ENCODE measurements around the gene CCL28. TPM values are rescaled to one million over a fixed set of nuclear protein-coding genes. Genes with fewer than 3 reads are reported as not detected.

Gene CCL28
- total and polyA plus RNA-seq, 2 of the 13 experiments (the other 11 are each of a cell fraction or from before 2014, with no cell fraction given) = 0.03 TPM; not detected in 1

DNA sequence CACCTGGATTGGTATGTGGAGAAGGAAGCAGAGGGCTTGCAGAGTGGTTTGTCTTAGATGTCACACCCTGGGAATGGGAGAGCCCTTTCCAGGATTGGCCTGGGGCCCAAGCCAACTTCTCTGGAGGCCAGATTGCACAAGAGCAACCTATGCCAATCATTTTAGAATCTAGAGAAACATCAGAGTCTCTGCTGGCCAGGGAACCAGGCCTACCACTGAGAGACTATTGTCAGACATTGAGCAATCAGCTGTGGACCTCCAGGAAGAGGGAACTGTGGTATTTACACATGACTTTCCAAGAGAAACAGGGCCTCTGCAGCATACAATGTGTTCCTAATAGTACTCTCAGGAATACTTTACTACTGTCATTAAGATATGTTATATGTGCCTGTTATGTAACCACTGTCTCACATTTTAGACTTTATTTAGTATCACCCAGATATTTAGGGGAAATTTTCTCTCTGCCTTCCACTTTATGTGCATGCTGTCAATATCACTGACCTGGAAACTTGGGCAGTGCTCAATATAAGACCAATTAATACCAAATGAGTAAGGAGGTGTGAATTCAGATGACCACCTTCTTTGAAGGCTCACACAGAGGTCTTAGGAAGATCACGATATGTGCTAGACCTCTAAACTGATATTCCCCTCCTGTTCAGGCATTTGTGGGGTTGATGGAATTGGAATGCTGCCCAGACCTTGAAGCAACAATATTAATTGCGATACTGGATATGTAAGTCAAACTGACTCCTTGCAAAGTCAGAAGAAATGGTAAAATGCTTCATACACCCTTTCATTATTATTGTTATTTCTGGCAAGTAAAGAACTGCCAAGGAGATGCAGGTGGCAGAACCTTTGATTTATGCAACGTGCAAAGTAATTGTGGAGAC is 20.5 kb upstream of the CCL28 start (continued):
- 0 out of 2 replicates have a peak, but pooled peaks have one; percentile 40 for TF ChIP-seq MXD4 (CRISPR knock-in tag; IDR thresholded peaks at IDR 0.05)
- no peak for TF ChIP-seq ZNF446 (CRISPR knock-in tag; IDR thresholded peaks at IDR 0.05)
- TF ChIP-seq ZNF572 (CRISPR knock-in tag; IDR thresholded peaks at IDR 0.05) = no peak
- TF ChIP-seq, protein P1, sequence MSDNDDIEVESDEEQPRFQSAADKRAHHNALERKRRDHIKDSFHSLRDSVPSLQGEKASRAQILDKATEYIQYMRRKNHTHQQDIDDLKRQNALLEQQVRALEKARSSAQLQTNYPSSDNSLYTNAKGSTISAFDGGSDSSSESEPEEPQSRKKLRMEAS (IDR thresholded peaks at IDR 0.05) = peak; percentile 65
- peak; percentile 75; the same call in 1 of the 2 replicates for TF ChIP-seq KLF6 (CRISPR knock-in tag; IDR thresholded peaks at IDR 0.05)
- peak; percentile 80 for TF ChIP-seq THAP11 (CRISPR knock-in tag; IDR thresholded peaks at IDR 0.05)
- TF ChIP-seq CHD4 (IDR thresholded peaks at IDR 0.05; ENCODE audit: borderline replicate concordance, low read length) = no peak; the same call in 1 of the 2 replicates
- TF ChIP-seq SP140L (CRISPR knock-in tag; IDR thresholded peaks at IDR 0.05; ENCODE audit: borderline replicate concordance) = peak; percentile 89; the same call in 1 of the 2 replicates
- TF ChIP-seq, protein P2, sequence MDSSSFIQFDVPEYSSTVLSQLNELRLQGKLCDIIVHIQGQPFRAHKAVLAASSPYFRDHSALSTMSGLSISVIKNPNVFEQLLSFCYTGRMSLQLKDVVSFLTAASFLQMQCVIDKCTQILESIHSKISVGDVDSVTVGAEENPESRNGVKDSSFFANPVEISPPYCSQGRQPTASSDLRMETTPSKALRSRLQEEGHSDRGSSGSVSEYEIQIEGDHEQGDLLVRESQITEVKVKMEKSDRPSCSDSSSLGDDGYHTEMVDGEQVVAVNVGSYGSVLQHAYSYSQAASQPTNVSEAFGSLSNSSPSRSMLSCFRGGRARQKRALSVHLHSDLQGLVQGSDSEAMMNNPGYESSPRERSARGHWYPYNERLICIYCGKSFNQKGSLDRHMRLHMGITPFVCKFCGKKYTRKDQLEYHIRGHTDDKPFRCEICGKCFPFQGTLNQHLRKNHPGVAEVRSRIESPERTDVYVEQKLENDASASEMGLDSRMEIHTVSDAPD (CRISPR knock-in tag; IDR thresholded peaks at IDR 0.05) = peak; percentile 94; the same call in 1 of the 2 replicates
- peak; percentile 15; the same call in 1 of the 2 replicates for TF ChIP-seq YEATS4 (CRISPR knock-in tag; IDR thresholded peaks at IDR 0.05; ENCODE audit: borderline replicate concordance)
- TF ChIP-seq, protein P3, sequence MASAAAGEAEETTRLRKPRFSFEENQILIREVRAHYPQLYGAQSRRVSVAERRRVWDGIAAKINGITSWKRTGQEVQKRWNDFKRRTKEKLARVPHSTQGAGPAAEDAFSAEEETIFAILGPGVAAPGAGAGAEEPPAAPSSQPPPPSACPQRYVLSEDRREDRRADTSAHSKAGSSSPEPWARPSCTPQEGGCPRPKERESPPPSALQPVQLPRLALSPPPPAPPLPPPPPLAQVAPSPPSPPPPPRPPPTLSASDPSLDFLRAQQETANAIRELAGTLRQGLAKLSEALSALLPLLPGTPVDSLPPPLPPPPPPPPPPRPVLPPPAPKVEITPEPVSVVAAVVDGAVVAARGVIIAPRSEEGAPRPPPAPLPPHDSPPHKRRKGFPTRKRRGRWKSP (CRISPR knock-in tag; IDR thresholded peaks at IDR 0.05) = peak; percentile 66; the same call in 1 of the 2 replicates
- peak; percentile 95 for TF ChIP-seq ZNF614 (CRISPR knock-in tag; IDR thresholded peaks at IDR 0.05; ENCODE audit: borderline replicate concordance)
- no peak for TF ChIP-seq SETDB1 (CRISPR knock-in tag; IDR thresholded peaks at IDR 0.05; ENCODE audit: borderline replicate concordance)
- TF ChIP-seq, protein P4, sequence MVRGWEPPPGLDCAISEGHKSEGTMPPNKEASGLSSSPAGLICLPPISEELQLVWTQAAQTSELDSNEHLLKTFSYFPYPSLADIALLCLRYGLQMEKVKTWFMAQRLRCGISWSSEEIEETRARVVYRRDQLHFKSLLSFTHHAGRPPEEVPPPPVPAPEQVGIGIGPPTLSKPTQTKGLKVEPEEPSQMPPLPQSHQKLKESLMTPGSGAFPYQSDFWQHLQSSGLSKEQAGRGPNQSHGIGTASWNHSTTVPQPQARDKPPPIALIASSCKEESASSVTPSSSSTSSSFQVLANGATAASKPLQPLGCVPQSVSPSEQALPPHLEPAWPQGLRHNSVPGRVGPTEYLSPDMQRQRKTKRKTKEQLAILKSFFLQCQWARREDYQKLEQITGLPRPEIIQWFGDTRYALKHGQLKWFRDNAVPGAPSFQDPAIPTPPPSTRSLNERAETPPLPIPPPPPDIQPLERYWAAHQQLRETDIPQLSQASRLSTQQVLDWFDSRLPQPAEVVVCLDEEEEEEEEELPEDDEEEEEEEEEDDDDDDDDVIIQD (CRISPR knock-in tag; IDR thresholded peaks at IDR 0.05; ENCODE audit: low read depth) = peak; percentile 91
- TF ChIP-seq, protein P5, sequence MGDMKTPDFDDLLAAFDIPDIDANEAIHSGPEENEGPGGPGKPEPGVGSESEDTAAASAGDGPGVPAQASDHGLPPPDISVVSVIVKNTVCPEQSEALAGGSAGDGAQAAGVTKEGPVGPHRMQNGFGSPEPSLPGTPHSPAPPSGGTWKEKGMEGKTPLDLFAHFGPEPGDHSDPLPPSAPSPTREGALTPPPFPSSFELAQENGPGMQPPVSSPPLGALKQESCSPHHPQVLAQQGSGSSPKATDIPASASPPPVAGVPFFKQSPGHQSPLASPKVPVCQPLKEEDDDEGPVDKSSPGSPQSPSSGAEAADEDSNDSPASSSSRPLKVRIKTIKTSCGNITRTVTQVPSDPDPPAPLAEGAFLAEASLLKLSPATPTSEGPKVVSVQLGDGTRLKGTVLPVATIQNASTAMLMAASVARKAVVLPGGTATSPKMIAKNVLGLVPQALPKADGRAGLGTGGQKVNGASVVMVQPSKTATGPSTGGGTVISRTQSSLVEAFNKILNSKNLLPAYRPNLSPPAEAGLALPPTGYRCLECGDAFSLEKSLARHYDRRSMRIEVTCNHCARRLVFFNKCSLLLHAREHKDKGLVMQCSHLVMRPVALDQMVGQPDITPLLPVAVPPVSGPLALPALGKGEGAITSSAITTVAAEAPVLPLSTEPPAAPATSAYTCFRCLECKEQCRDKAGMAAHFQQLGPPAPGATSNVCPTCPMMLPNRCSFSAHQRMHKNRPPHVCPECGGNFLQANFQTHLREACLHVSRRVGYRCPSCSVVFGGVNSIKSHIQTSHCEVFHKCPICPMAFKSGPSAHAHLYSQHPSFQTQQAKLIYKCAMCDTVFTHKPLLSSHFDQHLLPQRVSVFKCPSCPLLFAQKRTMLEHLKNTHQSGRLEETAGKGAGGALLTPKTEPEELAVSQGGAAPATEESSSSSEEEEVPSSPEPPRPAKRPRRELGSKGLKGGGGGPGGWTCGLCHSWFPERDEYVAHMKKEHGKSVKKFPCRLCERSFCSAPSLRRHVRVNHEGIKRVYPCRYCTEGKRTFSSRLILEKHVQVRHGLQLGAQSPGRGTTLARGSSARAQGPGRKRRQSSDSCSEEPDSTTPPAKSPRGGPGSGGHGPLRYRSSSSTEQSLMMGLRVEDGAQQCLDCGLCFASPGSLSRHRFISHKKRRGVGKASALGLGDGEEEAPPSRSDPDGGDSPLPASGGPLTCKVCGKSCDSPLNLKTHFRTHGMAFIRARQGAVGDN (CRISPR knock-in tag; IDR thresholded peaks at IDR 0.05) = no peak
- TF ChIP-seq MED13 (CRISPR knock-in tag; IDR thresholded peaks at IDR 0.05) = no peak
- peak; percentile 82 for TF ChIP-seq RCOR2 (CRISPR knock-in tag; IDR thresholded peaks at IDR 0.05)
- peak; percentile 91 for TF ChIP-seq ETV5 (CRISPR knock-in tag; IDR thresholded peaks at IDR 0.05; ENCODE audit: borderline replicate concordance)
- TF ChIP-seq SP5 (CRISPR knock-in tag; IDR thresholded peaks at IDR 0.05; ENCODE audit: borderline replicate concordance, low read depth) = peak; percentile 21; the same call in 1 of the 2 replicates
- TF ChIP-seq ZNF225 (CRISPR knock-in tag; IDR thresholded peaks at IDR 0.05) = no peak
- no peak for TF ChIP-seq ZNF749 (CRISPR knock-in tag; IDR thresholded peaks at IDR 0.05; ENCODE audit: borderline replicate concordance)
- peak; percentile 100 for TF ChIP-seq CEBPG (CRISPR knock-in tag; IDR thresholded peaks at IDR 0.05)

All from HepG2 (cell line).